HepG2 (cell line): Measurements from ENCODE around the gene ZNF865. TPM values are rescaled to one million over a fixed set of nuclear protein-coding genes. Genes with fewer than 3 reads are reported as not detected.

ENCODE experiments used
- ATAC-seq: fragments of 200-7000 bp; cut with Tn5 transposase; 3 replicates; pipeline ENCODE4 v1.9.1; 2020; ENCODE audit warnings: mild to moderate bottlenecking, moderate library complexity
- BruUV-seq: library from RNA; stranded (reverse); fragments of 400-500 nt; replicated peaks from 2 replicates; lab custom pipeline; 2021; lab: Mats Ljungman, UMichigan
- CTCF ChIA-PET: fragments of 300-600 bp; formaldehyde crosslinking; extraction: SDS; loops from one replicate; lab custom pipeline; 2021; ENCODE audit warnings: low total read pairs, inconsistent platforms, low intra/inter-chr PET ratio; lab: Yijun Ruan, JAX
- POLR2A ChIA-PET: fragments of 350-600 bp; sonication (Branson Sonifier 250); formaldehyde crosslinking; loops from one replicate; lab custom pipeline; 2020; ENCODE audit warnings: antibody characterized with exemption, inconsistent platforms; lab: Yijun Ruan, JAX
- DNase-seq: peaks from one replicate; pipeline ENCODE4 v3.0.0-alpha.2; 2015; ENCODE audit warnings: low spot score
- FAIRE-seq: peaks from 3 replicates; lab custom pipeline; 2011; peaks lifted over from hg19 to GRCh38; lab: Jason Lieb, UNC
- H2AFZ ChIP-seq: one replicate; pipeline ENCODE4 v1.6.1; 2011; ENCODE audit warnings: low read length, inconsistent platforms
- H3K27ac ChIP-seq: fragments of 300-600 bp; 3 replicates; pipeline ENCODE4 v1.8.0; 2011; ENCODE audit warnings: mixed run types, mild to moderate bottlenecking, mixed read lengths, low read length, inconsistent platforms; ENCODE audit not compliant: insufficient read depth; ENCODE audit errors: extremely low read length
- H3K27me3 ChIP-seq, 2 experiments: fragments of 200-600 bp in 1 of 2; 2 replicates in 1 of 2; 3 replicates in 1 of 2; pipeline versions ENCODE4 v1.6.0 to v1.8.0; 2011; ENCODE audit warnings: low read length in 2 of 2, mild to moderate bottlenecking in 2 of 2, moderate library complexity in 2 of 2, inconsistent platforms in 1 of 2; ENCODE audit not compliant: insufficient read depth in 2 of 2, control insufficient read depth in 1 of 2
- H3K36me3 ChIP-seq, 2 experiments: fragments of 200-600 bp in 1 of 2; replicated peaks in 1 of 2; 2 replicates in 1 of 2; 3 replicates in 1 of 2; pipeline versions ENCODE4 v1.5.1 to v1.8.0; 2011; ENCODE audit warnings: low read length in 2 of 2, inconsistent platforms in 1 of 2; ENCODE audit not compliant: insufficient read depth in 2 of 2, control insufficient read depth in 1 of 2
- H3K4me1 ChIP-seq: 2 replicates; pipeline ENCODE4 v1.5.1; 2012; ENCODE audit warnings: low read length, inconsistent platforms; ENCODE audit not compliant: insufficient read depth
- H3K4me2 ChIP-seq: 2 replicates; pipeline ENCODE4 v1.6.0; 2011; ENCODE audit warnings: low read depth, low read length, inconsistent platforms
- H3K4me3 ChIP-seq, 3 experiments: fragments of 200-600 bp in 1 of 3; sonication (generic), shearing (Covaris generic) in 1 of 3; replicated peaks in 1 of 3; 2 replicates each; pipeline ENCODE4 v1.5.1; 2011 to 2016; ENCODE audit warnings: low read length in 3 of 3, inconsistent platforms in 2 of 3, low read depth in 2 of 3, mild to moderate bottlenecking in 2 of 3, control low read depth in 1 of 3, mixed read lengths in 1 of 3; ENCODE audit not compliant: insufficient read depth in 1 of 3
- H3K79me2 ChIP-seq: one replicate; pipeline ENCODE4 v1.6.1; 2011; ENCODE audit warnings: low read length, inconsistent platforms; ENCODE audit not compliant: insufficient read depth
- H3K9ac ChIP-seq: 2 replicates; pipeline ENCODE4 v1.6.0; 2011; ENCODE audit warnings: mild to moderate bottlenecking, low read depth, low read length, inconsistent platforms; ENCODE audit not compliant: insufficient read depth
- H3K9me3 ChIP-seq: 2 replicates; pipeline ENCODE4 v1.5.1; 2012; ENCODE audit warnings: mild to moderate bottlenecking, low read length
- H4K20me1 ChIP-seq: 2 replicates; pipeline ENCODE4 v1.6.0; 2011; ENCODE audit warnings: inconsistent platforms, mild to moderate bottlenecking, low read length, moderate library complexity; ENCODE audit not compliant: insufficient read depth
- ATF5 ChIP-seq: sonication (generic); formaldehyde crosslinking; IDR thresholded peaks from 2 replicates; pipeline ENCODE4 v1.4.0; 2020; ENCODE audit warnings: mild to moderate bottlenecking, low read depth, missing genetic modification reagents
- CCAR2 ChIP-seq: fragments of 200-400 bp; formaldehyde crosslinking; optimal IDR thresholded peaks from 2 replicates; pipeline ENCODE3; 2018; ENCODE audit warnings: low read depth, mild to moderate bottlenecking, low read length, moderate library complexity
- ETV6 ChIP-seq: sonication (generic); formaldehyde crosslinking; conservative IDR thresholded peaks from 2 replicates; pipeline ENCODE4 v1.4.0; 2020; ENCODE audit warnings: missing genetic modification reagents
- FUBP1 ChIP-seq: sonication (generic); formaldehyde crosslinking; IDR thresholded peaks from 2 replicates; pipeline ENCODE4 v1.5.1; 2020; ENCODE audit warnings: missing genetic modification reagents, mild to moderate bottlenecking, borderline replicate concordance
- GTF2F1 ChIP-seq: fragments of 150-350 bp; IDR thresholded peaks from 2 replicates; pipeline ENCODE4 v1.6.1; 2014; ENCODE audit warnings: low read length
- HIC2 ChIP-seq: sonication (generic); formaldehyde crosslinking; IDR thresholded peaks from 2 replicates; pipeline ENCODE4 v1.9.0; 2022; ENCODE audit warnings: low read depth, missing genetic modification reagents
- NCOA5 ChIP-seq: sonication (generic); formaldehyde crosslinking; IDR thresholded peaks from 2 replicates; pipeline ENCODE4 v1.4.0; 2020; ENCODE audit warnings: missing genetic modification reagents
- NFIB ChIP-seq: sonication (generic); formaldehyde crosslinking; IDR thresholded peaks from 2 replicates; pipeline ENCODE4 v1.9.0; 2021; ENCODE audit warnings: missing genetic modification reagents, mild to moderate bottlenecking, borderline replicate concordance
- NKX3-1 ChIP-seq: sonication (generic); formaldehyde crosslinking; IDR thresholded peaks from 2 replicates; pipeline ENCODE4 v1.5.0; 2020; ENCODE audit warnings: missing genetic modification reagents
- PRDM10 ChIP-seq: sonication (generic); formaldehyde crosslinking; IDR thresholded peaks from 2 replicates; pipeline ENCODE4 v1.4.0; 2020; ENCODE audit warnings: low read depth, missing genetic modification reagents
- SMYD3 ChIP-seq: sonication (generic); formaldehyde crosslinking; IDR thresholded peaks from 2 replicates; pipeline ENCODE4 v1.8.1; 2023; ENCODE audit warnings: mild to moderate bottlenecking, missing genetic modification reagents
- TFDP1 ChIP-seq: IDR thresholded peaks from 2 replicates; pipeline ENCODE4 v1.6.1; 2016; ENCODE audit warnings: missing compliant biosample characterization, missing genetic modification reagents, borderline replicate concordance
- THYN1 ChIP-seq: sonication (generic); formaldehyde crosslinking; IDR thresholded peaks from 2 replicates; pipeline ENCODE4 v1.8.1; 2023; ENCODE audit warnings: low read depth, mild to moderate bottlenecking, moderate library complexity, missing genetic modification reagents, borderline replicate concordance
- ZNF263 ChIP-seq: sonication (generic); formaldehyde crosslinking; IDR thresholded peaks from 2 replicates; pipeline ENCODE4 v1.4.0; 2020; ENCODE audit warnings: missing genetic modification reagents
- WGBS: methylation state at CpG from one replicate; pipeline ENCODE4 v1.1.6; 2017; ENCODE audit warnings: low lambda C conversion rate; 5-methylcytosine and 5-hydroxymethylcytosine counted together
- in situ Hi-C: cut with HindIII; loops from 2 replicates; pipeline ENCODE4 v1.10.0; 2017; ENCODE audit warnings: low pct_unique_long_range_greater_than_20kb; ENCODE audit not compliant: extremely low pct_ligation_motif_present
- intact Hi-C: fragments of 100-400 bp; cut with micrococcal nuclease; formaldehyde crosslinking; loops from one replicate; pipeline ENCODE4 v1.10.0; 2022; ENCODE audit not compliant: unreplicated experiment
- polyA plus RNA-seq, 8 experiments: library from polyadenylated mRNA; depleted of rRNA in 3 of 8; stranded (reverse) in 7 of 8; unstranded in 1 of 8; fragments of >200 nt; fragmentation: Illumina TruSeq in 4 of 8; extraction: Trizol in 4 of 8; gene quantifications; 2 replicates each; pipeline versions ENCODE4 v1.2.1 to v1.2.3, GENCODE V29; 2011 to 2016; ENCODE audit warnings: low read depth in 4 of 8, missing spikeins in 1 of 8, mixed read lengths in 1 of 8; ENCODE audit not compliant: insufficient read depth in 1 of 8
- total RNA-seq, 5 experiments: library from RNA; depleted of rRNA; stranded (reverse); fragments of >200 nt; fragmentation: Illumina TruSeq; extraction: Trizol; gene quantifications; 2 replicates each; pipeline ENCODE4 v1.2.3, GENCODE V29; 2016; ENCODE audit warnings: low read depth in 1 of 5

The ZNF865 gene
- total and polyA plus RNA-seq, 2 of the 13 experiments (the other 11 are each of a cell fraction or from before 2014, with no cell fraction given), result 0.93 to 1.0 TPM

GRCh38 chr19:55603581-55604292 lies 1.7 kb upstream of the ZNF865 start:
- no peak overlapping the region for H3K4me2 ChIP-seq
- in situ Hi-C loops (no loop called here), intact Hi-C loops (loop anchor here (10.0 kb wide), 1 partner anchor 49 kb away; no protein-coding TSS in a partner anchor)
- 94% methylated on average over 22 of the region's 22 CpGs for WGBS
- no peak for DNase-seq
- no peak overlapping the region for H3K9ac ChIP-seq
- POLR2A ChIA-PET, result interaction anchor here (1.0 to 2.0 kb wide), 3 partner anchors 51 to 58 kb away, joined by 3 to 7 read pairs (median 4); partner anchors contain the start of gene U2AF2
- no peak for FAIRE-seq
- no peaks in the 10 kb centered on the region; a peak in 1 of 5 replicates for H3K36me3 ChIP-seq
- CTCF ChIA-PET, result no interaction called here
- H3K27me3 ChIP-seq, result no peaks in the 10 kb centered on the region; a peak in 1 of 5 replicates
- no peak for ATAC-seq
- H3K4me1 ChIP-seq, result peaks cover 52% of the 10 kb centered on the region
- H3K4me3 ChIP-seq, result no peak overlapping the region
- H4K20me1 ChIP-seq, result 0 out of 2 replicates have a peak, but pooled peaks cover 1% of the 10 kb centered on the region
- peaks cover 15% of the 10 kb centered on the region for H3K79me2 ChIP-seq
- H3K27ac ChIP-seq, result no peak overlapping the region
- H3K9me3 ChIP-seq, result no peaks in the 10 kb centered on the region
- no peak overlapping the region for H2AFZ ChIP-seq
- BruUV-seq, result no TSS peak
- no peak for TF ChIP-seq ETV6 (CRISPR knock-in tag)
- TF ChIP-seq TFDP1, result no peak
- no peak for TF ChIP-seq NFIB (CRISPR knock-in tag)
- TF ChIP-seq FUBP1, result no peak
- no peak for TF ChIP-seq ATF5 (CRISPR knock-in tag)
- no peak for TF ChIP-seq HIC2 (CRISPR knock-in tag)
- TF ChIP-seq NKX3-1 (CRISPR knock-in tag), result no peak
- TF ChIP-seq PRDM10 (CRISPR knock-in tag), result no peak
- no peak for TF ChIP-seq SMYD3 (CRISPR knock-in tag)
- TF ChIP-seq THYN1 (CRISPR knock-in tag), result no peak
- no peak for TF ChIP-seq GTF2F1
- TF ChIP-seq NCOA5 (CRISPR knock-in tag), result no peak
- no peak for TF ChIP-seq ZNF263 (CRISPR knock-in tag)
- no peak for TF ChIP-seq CCAR2
